ENCODE measurements around the gene KIF26B.
"Not testable (repeated sequence)": the region's sequence is repeated elsewhere in the genome, so short reads cannot be mapped to it uniquely, and the experiment has no call there.

Gene KIF26B

DNA sequence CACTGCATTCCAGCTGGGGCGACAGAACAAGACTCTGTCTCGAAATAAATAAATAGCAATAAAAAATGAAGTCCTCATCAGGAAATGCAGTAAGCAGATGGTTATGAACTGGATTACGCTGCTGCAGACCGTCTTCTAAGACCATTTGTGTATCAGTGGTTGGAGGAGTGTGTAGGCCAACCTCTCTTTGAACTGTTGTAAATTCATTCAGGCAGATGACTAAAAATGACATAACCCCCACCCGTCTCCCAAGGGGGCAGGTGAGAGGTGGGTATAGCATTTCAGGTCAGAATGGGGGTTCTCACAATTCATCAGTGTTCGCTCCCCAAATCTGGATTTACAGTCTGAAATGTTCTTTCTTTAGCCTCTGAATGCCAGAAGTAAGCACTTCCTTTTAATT is 177.3 kb downstream of the KIF26B start:
- no peak for DNase-seq

GRCh38 chr1:245332513-245332912 is 177.7 kb downstream of the KIF26B start:
- no peak for DNase-seq

DNA sequence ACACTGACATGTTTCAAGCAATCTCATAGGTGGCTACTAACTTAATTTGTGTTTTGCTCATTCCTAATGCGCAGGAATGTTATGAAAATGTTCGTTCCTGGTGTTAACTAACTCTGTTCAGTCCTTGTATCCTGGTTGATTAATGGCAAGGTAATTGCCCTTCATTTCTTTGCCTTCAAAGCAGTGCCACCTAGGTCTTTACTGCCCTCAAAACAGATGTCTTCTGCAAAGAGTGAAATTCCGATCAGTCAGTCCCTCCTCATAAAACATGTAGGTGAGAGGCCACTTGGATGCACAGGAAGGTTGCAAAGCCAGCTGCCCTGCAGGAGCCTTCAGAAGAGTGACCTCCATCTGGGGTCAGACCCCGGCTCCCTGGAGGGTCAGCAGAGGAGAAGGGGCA is 179.4 kb downstream of the KIF26B start:
- DNase-seq: no peak

DNA sequence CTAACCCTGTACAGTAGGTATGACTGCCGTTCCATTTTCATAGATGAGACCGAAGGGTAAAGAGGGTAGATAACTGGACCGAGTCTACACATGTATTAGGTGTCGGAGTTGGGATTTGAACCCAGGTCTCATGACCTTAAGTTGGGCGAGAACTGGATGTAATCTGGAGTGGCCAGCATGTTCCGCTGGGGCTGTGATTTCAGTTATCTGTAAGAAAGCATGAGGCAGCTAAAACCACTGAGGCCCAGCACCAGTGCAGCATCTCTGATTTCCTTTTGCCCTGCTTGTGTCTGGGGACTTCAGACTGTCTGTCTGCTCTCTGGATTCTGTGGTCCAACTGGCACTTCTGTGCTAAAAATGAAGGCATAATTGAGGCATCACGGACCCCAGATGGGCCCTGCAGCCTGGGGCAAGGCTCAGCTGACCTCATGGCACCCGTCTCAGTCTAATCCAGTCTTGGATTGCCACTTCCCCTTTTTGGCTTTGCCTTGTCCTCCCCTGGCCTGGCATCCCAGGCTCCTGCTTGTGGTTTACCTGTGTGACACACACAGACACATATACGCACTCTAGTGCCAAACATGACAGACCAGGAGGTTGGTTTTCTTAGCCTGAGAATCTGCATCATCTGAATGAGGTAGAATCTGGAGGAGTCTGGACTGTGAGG is 180.2 kb downstream of the KIF26B start:
- no peak for DNase-seq

GRCh38 chr1:245335684-245336083 is 180.9 kb downstream of the KIF26B start:
- not testable (repeated sequence) for DNase-seq

- DNase-seq: no peak
Observed at GRCh38 chr1:245336149-245336983, 181.6 kb downstream of the KIF26B start.

GRCh38 chr1:245336984-245337355 is 182.2 kb downstream of the KIF26B start:
- DNase-seq: not testable (repeated sequence)

DNA sequence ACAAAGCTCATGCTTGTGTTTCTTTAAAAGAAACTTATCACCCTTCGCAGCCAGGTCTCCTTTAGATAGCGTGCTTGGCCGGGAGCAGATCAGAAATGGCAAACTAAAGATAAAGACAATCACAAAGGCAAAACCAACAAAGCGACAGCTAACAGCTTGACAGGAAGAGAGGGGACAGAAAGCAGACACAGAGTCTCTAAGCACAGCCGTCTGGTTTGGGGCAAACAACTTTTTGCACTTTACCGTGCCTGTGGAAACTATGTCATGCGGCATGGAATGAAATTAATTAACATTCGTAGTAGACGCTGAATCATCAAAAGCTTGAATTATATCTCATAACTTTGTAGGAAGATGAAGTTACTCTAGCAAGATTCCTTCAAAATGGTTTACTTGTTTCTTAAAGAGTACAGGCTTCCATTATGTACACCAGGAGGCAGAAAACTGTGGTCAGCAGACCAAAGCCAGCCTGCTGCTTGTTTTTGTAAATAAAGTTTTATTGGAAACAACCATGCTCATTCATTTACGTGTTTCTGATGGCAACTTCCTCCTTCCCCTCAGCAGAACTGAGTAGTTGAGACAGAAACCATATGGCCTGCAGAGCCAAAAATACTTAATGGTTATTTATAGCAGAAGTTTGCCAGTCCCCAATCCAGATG is 183.2 kb downstream of the KIF26B start:
- peak; percentile 34 for DNase-seq

DNA sequence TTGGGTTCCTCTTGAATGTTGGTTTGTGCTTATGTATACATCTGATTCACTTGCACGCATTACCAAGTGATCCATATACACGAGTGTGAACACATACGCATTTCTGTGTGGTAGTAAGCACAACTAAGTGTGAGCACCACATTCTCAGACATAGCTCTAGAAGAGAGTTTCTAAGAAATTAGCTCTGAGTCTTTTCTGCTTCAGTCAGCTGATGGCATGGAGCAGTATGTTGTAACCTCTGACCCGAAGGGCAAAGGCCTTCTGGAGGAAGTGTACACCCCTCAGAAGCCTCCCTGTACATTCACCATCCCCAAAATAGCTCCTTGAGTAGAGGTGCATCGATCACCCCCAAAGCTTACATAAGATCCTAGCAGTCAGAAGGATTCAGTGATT is 183.7 kb downstream of the KIF26B start:
- DNase-seq: no peak

GRCh38 chr1:245341743-245342142 is 187.0 kb downstream of the KIF26B start:
- DNase-seq: no peak

DNA sequence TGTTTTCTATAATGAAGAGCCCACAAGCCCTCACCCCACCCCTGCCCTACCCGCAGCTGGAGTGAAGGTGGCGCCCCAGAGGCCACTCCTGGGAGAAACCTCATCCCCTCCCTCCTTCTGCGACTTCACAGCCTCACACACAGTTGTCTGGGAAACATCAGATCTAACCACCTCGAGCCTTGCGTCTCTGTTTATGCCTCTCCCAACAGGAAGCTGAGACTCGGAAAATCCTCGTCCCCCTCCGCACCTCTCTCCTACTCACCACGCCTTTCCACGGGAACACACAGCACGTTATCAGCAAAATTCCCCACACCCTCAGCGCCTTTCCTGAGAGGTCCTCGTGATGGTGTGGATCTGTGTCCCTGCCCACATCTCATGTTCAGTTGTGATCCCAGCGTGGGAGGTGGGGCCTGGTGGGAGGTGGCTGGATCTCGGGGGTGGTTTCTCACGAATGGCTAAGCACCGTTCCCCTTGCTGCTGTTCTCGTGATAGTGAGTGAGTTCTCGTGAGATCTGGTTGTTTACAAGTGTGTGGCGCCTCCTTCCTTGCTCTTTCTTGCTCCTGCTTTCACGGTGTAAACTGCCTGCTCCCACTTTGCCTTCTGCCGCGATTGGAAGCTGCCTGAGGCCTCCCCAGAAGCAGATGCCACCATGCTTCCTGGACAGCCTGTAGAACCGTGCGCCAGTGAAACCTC is 190.6 kb downstream of the KIF26B start:
- no peak for DNase-seq

GRCh38 chr1:245348626-245349025 is 193.8 kb downstream of the KIF26B start:
- DNase-seq: no peak

GRCh38 chr1:245353411-245353810 is 198.6 kb downstream of the KIF26B start:
- no peak for DNase-seq

DNA sequence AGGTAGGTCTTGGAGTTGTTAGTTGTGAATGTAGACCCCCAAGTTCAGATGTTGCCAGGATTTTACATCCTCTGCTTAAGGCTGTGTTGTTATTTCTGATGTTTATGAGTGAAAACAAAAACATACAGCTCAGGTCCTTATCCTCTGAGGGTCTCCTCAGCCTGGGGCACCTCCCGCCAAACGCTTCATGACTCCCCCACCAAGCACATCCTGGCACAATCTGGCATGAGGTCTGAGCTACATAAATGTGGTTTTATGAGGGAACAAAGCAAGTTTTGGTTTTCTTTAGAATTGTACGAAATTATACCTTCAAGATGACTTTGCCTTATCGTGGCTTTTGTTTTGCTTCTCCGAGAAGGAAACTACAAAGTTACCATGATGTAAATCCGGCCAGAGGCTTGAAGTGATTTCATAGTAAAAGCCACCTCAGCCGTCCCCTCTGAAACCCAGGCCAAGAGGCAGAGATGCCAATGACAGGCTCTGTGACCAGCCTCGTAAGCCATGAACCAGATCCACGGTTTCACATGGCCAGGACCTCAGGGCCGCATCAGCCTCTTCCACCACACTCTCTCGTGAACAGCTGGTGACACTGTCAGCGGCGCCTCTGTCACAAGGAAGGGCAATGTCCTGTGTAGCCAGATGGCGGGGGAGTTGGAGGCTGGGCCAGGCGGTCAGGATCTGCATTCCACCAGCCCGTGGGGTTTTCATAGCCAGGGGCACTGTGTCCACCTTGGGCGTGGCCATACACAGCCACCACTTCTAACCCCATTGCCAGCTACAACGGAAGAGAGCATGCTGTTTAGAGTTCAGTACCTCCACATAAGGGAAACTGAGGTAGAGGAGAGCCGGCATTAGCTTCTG is 199.4 kb downstream of the KIF26B start:
- DNase-seq: no peak

DNA sequence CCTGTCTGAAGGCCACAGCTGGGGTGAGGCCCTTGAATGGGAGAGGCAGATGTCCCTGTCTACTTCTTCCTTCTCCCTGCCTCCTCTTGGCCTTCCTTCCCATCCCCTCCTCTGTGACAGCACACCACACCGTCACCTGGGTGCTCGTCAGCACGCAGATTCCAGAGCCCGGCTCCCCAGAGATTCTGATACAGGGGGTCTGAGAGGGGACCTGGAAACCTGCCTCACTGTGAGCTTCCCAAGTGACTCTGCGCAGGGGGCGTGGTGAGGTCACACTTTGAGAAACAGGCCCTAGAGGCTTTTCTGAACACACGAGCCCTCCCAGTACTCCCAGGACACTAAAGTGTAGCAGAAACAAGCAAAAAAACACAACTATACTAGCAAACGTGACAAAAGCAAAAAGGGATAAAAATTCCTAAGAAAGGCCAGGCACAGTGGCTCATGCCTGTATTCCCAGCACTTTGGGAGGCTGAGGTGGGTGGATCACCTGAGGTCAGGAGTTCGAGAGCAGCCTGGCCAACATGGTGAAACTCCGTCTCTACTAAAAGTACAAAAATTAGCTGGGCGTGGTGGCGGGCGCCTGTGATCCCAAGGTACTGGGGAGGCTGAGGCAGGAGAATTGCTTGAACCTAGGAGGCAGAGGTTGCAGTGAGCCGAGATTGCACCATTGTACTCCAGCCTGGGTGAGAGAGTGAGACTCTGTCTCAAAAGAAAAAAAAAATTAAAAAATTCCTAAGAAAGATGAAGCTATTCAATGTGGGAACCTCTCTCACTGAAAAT is 201.3 kb downstream of the KIF26B start:
- DNase-seq: not testable (repeated sequence)

GRCh38 chr1:245356891-245357585 is 202.3 kb downstream of the KIF26B start:
- DNase-seq: no peak

- not testable (repeated sequence) for DNase-seq
Observed at GRCh38 chr1:245359101-245359680, 204.4 kb downstream of the KIF26B start.

GRCh38 chr1:245361065-245361464 is 206.3 kb downstream of the KIF26B start:
- no peak for DNase-seq

DNA sequence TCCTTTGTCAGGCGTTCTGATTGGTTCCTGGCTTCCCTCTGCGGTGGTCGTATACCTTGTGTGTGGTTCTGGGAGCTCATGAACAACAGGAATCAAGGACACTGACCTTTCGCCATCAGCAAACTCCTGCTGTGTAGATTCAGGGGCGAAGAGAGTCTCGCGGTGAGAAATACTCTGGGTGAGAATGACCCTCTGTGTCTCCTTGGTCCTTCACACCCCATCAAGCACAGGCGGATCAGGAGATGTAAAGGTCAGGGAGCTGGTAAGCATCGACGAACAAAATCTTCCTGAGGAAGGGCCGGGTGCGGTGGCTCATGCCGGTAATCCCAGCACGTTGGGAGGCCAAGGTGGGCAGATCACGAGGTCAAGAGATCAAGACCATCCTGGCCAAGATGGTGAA is 207.2 kb downstream of the KIF26B start:
- DNase-seq: no peak

DNA sequence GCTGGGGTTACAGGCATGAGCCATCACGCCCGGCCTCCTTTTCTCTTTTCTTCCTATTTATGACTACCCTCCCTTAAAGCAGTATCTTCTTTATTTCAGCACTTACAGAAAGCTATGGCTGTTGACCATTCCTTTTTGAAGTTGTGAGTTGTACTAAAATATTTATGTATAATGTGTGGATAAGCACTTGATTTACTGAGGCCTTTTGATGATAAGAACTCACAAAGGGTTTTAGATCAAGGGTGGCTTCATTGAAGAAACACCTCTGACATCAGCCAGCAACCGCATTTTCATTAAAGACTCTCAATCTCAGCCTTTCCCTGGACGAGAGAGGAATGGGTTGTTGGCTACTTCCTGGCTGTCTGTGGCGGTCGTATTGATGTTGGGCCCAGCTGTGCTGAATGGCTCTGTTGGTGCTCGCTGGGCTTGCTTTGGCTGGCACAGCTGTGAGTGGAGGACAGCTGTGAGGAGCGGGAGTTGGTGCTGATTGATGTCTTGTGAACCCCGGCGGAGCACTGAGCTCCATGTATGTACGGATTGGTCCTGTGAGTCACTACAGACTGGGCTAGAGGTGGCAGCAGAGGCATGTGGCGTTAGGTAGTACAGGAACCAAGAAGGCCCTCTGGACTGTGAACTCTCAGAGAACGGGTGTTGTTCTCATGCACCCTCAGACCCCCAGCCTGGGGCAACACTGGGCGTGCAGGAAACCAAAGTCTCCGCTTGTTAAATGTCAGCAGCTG is 208.8 kb downstream of the KIF26B start:
- no peak for DNase-seq

Measured in SIG-M5 (cell line).